NCI-H82 treated with DMSO at 0.1 percent for 48 hours (cell line): ENCODE data around the gene MMP2.
A peak's percentile ranks its signal among the peaks of the same experiment; 100 is the strongest.

Source experiments
- DNase-seq: peaks from one replicate; lab custom pipeline; 2025; ENCODE audit not compliant: unreplicated experiment; lab: John Stamatoyannopoulos, UW

The MMP2 gene

DNA sequence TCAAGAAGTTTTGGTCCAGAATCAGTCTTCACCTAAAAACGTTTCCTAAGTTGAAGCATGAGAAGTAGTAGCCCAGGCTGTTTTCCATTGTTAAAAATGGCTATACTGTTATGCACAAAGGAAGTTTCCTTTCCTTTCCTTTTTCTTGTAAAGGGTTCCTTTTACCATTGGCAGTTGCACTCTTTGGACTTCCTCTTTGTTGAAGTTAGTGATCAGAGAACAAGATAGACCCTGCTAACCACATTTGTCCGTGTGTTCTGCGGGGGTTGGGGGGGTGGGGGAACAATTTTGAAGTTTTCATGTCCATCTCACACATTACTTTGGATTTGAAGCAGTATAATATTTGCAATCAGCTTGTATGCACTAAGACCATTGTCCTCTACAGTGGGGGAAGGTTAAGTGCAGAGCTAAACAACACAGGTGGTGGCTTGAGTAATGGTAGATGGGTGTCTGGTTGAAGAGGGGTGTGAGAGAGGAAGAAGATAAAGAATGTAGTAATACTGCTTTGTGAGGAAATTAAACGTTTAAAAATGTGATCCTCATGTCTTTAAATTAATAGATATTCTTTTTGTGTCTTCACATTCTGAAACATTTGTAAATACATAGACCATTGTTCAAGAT, 31.3 kb downstream of the MMP2 start:
- no peak for DNase-seq

DNA sequence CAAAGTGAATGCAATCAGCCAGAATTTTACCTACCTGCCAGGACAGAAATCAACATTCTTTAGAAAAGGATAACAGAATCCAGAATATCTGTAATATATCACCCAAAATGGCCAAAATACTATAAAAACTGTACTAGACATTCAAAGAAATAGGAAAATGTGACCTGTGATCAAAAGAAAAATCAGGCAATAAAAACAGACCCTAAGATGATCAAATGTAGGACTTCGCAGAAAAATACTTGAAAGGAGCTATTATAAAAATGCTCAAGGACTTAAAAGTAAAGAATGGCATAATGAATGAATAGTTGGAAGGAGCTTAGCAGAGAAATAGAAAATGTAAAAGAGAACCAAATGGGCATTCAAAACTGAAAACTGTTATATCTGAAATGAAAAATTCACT, 33.9 kb downstream of the MMP2 start:
- no peak for DNase-seq

DNA sequence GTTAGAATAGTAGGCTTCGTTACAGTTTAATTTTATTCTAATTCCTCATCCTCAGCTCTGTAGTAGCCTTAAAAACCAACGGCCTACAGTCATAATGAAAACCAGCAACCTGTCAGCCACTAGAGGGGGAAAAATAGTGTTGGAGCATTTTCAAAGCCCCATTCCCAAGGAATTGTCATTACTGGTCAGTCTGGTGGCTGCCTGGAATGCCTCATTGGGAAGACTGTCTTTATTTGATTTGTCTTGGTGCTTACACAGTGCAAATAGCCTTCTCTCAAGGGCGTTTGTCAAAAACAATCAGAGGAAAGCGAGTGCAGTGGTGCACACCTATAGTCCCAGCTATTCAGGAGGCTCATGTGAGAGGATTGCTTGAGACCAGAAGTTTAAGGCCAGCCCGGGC, 34.6 kb downstream of the MMP2 start:
- DNase-seq, result no peak

DNA sequence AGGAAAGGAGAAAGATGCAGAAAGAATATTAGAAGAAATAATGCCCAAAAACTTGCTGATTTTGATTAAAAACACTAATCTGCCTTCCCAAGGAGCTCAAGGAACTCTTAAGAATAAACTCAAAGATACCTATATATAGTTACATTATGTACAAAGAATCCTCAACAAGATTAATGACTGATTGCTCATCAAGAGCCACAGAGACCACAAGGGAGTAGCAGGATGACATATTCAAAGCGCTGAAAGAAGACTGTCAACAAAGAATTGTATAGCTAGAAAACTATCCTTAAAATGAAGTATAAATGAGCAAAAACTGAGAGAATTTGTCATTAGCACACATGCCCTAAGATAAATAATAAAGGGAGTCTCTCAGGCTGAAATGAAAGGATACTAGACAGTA, 36.1 kb downstream of the MMP2 start:
- no peak for DNase-seq

DNA sequence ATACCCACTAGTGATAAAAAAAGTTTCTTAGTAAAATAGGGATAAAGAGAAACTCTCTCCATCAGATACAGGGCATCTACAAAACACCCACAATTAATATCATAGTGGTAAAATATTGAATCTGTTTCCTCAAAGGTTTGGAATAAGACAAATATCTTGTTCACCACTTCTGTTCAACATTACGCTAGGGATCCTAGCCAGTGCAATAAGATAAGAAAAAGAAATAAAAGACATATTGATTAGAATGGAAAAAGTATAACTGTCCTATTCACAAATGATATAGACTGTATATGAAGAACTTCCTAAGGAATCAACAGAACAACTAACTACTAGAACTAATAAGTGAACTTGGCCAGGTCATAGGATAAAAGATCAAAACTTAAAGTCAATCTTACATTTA, 42.8 kb downstream of the MMP2 start:
- no peak for DNase-seq

DNA sequence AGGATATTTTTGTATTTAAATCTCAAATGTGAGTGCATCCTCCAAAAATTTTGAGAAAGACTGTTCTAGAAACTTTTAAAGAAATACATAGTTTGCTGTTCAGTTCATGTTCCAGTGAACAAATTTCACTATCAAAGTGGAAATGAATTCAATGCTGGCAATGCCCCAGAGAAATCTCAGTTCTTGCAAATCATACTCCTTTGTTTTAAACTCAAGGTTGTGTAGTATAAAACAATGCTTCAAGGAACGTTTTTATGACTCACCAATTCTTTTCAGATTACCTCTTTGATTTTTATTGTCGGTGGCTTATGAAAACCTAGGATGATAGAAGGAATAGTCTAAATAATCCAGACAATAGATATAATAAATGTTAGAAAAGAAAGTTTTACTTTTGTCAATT, 47.4 kb downstream of the MMP2 start:
- DNase-seq, result no peak

DNA sequence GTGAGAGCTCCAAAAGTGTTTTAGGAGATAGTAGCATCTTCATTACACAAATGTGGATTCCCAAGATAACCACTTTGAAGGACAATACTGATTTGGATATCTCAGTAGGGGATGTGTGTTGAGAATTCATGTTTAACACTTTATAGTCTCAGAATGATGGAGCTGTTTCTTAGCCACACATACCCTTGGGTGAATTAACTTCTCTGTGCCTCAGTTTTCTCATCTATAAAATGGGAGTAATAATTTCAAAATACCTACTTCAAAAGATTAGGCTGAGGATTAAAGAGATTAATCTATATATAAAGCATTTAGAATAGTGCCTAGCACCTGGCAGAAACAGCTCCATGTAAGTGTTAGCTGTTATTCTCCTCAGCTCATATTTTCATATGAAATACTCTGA, 48.9 kb downstream of the MMP2 start:
- DNase-seq, result no peak

DNA sequence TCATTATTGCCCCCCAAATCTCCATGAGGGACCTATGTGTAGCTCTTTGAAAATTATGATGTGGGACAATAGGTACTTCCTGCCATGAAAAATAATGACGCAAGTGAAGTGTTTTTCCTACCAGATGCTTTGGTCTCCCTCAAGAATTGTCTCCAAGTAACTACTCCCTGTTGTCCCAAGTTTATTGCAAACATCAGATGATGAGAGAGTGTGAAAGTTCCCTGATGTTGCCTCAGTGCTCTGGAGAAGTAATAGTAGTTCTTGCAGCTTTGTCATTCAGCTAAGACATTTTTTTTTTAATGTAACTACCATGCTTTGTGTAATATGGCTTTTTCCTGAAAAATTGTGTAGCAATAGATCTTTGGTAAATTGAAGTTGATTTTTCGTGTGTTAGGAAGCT, 50.0 kb downstream of the MMP2 start:
- DNase-seq, result no peak

DNA sequence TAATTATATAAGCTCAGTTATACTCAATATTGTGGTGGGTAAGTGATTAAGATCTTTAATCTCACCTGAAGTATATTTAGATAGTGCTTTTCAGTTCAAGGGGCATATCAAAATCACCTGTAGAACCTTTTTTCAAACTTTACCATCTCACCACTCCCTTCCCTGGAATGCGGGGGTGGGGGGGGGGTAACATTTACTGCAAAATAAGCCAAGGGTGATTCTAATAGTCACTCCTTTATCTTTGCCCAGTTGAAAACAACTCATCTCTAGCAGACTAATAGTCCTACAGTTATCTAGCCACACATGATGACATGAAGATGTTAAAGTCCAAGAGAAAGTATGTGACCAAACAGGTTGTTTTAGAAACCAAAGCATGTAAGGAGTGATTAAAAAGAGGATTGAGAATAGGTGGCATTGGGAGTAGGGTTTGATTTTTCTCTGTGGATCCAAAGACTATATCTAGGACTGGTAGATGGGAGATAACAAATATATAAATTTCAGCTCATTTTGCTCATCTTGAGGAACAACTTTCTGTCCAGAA, 51.4 kb downstream of the MMP2 start:
- DNase-seq, result no peak

DNA sequence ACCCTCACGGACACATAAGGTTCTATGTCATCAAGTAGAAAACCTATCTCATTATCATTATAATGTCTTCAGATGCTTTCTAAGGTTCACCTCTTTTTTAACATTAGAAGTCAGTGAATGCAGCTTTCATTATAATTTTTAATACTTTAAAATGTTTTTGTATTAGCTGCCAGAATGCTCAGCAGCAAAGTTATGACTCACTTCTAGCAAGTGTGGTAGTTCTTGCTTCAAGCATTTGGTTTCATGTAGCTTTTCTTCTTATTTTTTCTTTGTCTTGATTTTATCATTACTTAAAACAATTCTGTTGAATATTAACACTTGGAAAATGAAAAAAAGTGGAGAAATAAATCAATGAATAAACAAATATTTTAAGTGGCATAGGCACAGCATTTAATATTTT, 53.2 kb downstream of the MMP2 start:
- DNase-seq, result no peak

DNA sequence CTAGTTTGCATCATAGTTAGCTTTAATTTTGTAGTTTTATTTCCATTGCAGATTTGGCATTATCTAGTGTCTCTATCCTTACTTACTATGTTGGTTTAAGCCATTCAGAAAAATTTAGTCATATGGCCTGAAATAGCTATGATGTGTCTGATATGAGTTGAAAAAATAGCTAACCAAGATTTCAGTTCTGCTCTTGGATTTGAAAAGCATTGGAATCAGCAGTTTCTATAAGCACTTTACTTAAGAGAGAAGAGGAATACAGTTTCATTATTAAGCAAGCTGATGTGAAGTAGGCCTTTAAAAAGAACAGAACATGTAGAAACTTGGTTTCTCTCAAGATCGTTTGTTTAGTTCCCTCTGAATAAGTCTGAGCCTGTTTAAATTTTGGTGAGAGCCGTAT, 55.8 kb downstream of the MMP2 start:
- DNase-seq, result no peak

DNA sequence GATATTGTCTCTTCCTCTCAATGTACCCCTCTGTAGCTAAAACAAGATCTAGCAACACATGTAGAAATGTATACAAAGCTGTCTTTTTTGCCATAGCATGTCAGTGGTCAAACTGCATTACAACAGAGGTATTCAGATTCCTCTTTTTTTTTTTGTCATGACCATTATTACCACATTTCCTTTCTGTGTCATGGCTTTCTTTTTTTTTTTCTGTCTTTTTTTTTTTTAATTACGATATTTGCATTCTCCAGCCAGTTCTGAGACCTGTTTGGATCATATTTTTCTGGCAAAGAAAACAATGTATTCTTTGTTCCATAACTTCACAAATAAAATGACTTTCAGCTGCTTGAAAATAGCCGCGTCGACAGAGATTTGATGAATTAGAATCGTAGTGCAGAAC, 60.1 kb downstream of the MMP2 start:
- no peak for DNase-seq

DNA sequence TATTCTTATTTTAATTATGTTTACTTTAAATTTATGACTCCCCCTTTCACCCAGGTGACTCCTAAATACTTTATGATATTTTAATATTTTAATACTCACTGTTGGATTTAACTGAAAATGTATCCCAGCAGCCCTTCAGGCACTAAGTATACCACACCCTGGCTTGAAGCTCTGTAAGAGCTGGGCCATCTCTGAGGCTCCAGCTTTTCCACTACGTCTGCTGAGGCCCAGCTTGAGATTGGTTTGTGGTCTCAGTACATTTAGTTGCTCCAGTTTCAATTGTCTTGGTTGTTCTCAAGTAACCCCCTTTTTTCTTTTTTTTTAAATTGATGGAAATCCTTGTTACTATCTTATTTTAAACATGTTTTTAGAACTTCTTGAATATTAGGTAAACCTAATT, 60.5 kb downstream of the MMP2 start:
- DNase-seq, result no peak

DNA sequence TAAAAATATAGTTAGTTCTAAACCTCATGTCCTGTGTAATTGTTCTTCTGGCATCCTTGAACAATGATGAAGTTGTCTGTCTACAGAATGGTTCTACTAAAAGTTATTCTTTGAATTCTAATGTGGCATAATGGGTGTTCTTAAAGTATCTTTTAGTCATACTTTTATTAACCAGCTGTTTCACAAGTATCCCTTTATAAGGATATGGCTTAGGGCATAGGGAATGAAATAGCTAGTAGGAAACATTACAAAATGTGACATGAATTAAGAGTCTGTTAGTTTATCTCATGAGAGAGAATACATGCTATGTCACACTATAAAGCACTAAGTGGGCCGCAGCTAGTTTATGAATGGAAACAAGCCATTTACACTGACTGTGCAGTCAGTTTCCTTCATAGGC, 61.2 kb downstream of the MMP2 start:
- DNase-seq, result no peak

DNA sequence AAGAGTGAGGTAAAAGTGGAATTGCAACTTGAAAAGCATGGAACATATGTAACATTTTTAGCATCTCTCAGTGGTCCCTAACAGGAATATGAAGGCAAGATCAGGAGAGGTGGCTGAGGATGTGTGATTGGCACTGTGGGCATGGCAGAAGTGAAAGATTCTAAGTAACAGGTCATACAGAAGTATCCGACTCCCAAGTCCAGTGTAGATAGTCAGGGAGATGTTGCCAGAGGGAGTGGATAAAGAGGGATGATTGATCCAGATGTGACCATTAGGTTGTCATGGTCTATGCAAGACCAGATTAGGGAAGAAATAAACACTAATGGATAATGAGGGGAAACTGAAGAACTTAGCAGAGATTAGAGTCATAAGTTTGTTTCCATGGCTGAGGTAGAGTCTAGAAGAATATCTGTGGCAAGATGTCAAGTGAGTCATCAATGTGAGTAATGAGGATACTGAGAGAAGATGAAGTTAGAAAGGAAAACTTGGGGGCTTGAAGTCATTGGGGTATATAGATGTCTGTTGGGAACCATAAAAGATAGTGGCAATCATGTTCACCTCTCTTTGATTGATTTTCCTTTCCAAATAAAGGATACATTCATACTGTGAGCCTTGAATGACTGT, 63.6 kb downstream of the MMP2 start:
- no peak for DNase-seq

DNA sequence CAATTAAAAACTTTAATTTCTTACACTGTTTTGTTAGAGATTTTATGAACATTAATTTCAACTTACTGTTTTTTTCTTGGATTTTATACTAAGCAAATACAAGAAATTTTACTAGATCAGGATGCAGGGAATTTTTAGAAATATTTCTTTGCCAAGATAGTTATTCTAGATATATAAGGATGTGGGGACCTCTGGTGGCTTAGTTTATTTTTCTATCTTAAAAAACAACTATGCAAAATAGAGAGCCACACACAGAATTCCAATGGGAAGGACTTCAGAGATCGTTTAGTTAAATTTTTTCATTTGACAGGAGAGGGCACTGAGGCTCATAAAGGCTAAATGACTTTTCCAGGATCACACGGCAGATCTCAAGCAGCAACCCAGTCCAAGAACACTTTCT, 64.5 kb downstream of the MMP2 start:
- peak; percentile 4 for DNase-seq

DNA sequence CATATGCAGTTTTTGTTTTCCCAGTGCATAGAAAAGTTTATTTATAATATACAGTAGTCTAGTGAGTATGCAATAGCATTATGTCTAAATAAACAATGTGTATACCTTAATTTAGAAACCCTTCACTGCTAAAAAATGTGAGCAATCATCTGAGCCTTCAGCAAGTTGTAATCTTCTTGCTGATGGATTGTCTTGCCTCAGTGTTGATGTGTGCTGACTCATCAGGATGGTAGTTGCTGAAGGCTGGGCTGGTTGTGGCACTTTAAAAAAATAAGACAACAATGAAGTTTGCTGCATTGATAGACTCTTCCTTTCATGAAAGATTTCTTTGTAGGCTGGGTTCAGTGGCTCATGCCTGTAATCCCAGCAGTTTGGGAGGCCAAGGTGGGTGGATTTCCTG, 73.6 kb downstream of the MMP2 start:
- no peak for DNase-seq

DNA sequence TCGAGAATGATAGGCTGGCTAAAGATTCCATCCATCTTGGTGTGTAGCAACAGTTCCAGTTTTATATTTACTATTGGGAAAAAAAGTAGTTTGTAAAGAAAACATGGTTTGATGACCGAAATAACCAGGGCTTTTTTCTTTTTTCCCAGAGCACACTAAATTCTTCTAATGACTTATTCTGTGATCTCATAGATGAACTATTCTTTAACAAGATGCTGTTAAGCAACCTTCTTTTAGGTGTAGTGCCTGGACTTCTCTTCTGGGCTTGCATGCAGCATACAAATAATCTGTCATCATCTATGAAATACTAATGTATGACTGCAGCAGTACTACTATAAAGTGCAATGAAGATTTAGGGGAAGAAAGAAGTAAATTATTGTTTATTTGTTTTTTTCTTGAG, 76.4 kb downstream of the MMP2 start:
- DNase-seq, result no peak
